OCI-LY3 (cell line): ENCODE results near the gene FTO.

Source experiments
- H2AFZ ChIP-seq: fragments of 200-600, 300-600 bp; shearing (Covaris generic); 2 replicates; pipeline ENCODE4 v1.6.0; 2014; ENCODE audit warnings: antibody characterized with exemption, low read depth, low read length
- H3K27ac ChIP-seq: fragments of 200-600, 300-600 bp; sonication (generic); 2 replicates; pipeline ENCODE4 v1.5.1; 2014; ENCODE audit warnings: mild to moderate bottlenecking, low read length, moderate library complexity, mixed read lengths
- H3K27me3 ChIP-seq: fragments of 200-600, 300-600 bp; sonication (generic); 2 replicates; pipeline ENCODE4 v1.6.1; 2014; ENCODE audit warnings: low read depth, low read length, mixed read lengths
- H3K36me3 ChIP-seq: fragments of 200-600, 300-600 bp; sonication (generic); replicated peaks from 2 replicates; pipeline ENCODE3; 2014; ENCODE audit warnings: low read depth, low read length, mixed read lengths
- H3K4me1 ChIP-seq: fragments of 300-600, 200-600 bp; sonication (generic); 2 replicates; pipeline ENCODE4 v1.6.1; 2014; ENCODE audit warnings: low read length, mixed read lengths
- H3K4me2 ChIP-seq: fragments of 200-600, 300-600 bp; sonication (generic); 2 replicates; pipeline ENCODE4 v1.6.1; 2014; ENCODE audit warnings: low read length, mixed read lengths
- H3K4me3 ChIP-seq: fragments of 300-600, 200-600 bp; sonication (generic); 2 replicates; pipeline ENCODE4 v1.5.1; 2014; ENCODE audit warnings: antibody characterized with exemption, mild to moderate bottlenecking, low read length, moderate library complexity
- H3K79me2 ChIP-seq: fragments of 300-600, 200-600 bp; shearing (Covaris generic); 2 replicates; pipeline ENCODE4 v1.6.1; 2014; ENCODE audit warnings: mild to moderate bottlenecking, low read length, mixed read lengths
- H3K9ac ChIP-seq: fragments of 300-600, 200-600 bp; shearing (Covaris generic); 2 replicates; pipeline ENCODE4 v1.6.0; 2014; ENCODE audit warnings: mild to moderate bottlenecking, low read length, moderate library complexity
- H3K9me3 ChIP-seq: fragments of 200-600, 300-600 bp; shearing (Covaris generic); 2 replicates; pipeline ENCODE4 v1.6.1; 2014; ENCODE audit warnings: low read length, mixed read lengths; ENCODE audit not compliant: insufficient read depth
- H4K20me1 ChIP-seq: fragments of 200-600, 300-600 bp; sonication (generic); 2 replicates; pipeline ENCODE4 v1.6.1; 2016; ENCODE audit warnings: low read length, mixed read lengths; ENCODE audit not compliant: insufficient read depth
- EZH2phosphoT487 ChIP-seq: fragments of 200-600 bp; shearing (Covaris generic); IDR thresholded peaks from 2 replicates; pipeline ENCODE4 v1.6.1; 2018; ENCODE audit warnings: antibody characterized with exemption, mixed run types, low read depth
- TF ChIP-seq, protein P1 (sequence below): fragments of 200-600, 300-600 bp; sonication (generic); IDR thresholded peaks from 2 replicates; pipeline ENCODE4 v1.5.1; 2014; ENCODE audit warnings: antibody characterized with exemption, low read length, low read depth

Gene FTO

GRCh38 chr16:53784291-53784690, 80.3 kb downstream of the FTO start:
- Histone ChIP-seq H3K9me3 (no peaks in the 10 kb centered on the region), H3K4me1 (no peaks in the 10 kb centered on the region), H3K9ac (no peak overlapping the region), H3K36me3 (no peaks in the 10 kb centered on the region), H2AFZ (no peak overlapping the region), H3K4me3 (no peak overlapping the region), H3K27me3 (no peaks in the 10 kb centered on the region), H4K20me1 (peaks cover 4% of the 10 kb centered on the region; the same call in 1 of the 2 replicates), H3K27ac (no peak overlapping the region), H3K79me2 (peaks cover 4% of the 10 kb centered on the region; the same call in 1 of the 2 replicates), H3K4me2 (no peak overlapping the region)
- TF ChIP-seq, protein P1, sequence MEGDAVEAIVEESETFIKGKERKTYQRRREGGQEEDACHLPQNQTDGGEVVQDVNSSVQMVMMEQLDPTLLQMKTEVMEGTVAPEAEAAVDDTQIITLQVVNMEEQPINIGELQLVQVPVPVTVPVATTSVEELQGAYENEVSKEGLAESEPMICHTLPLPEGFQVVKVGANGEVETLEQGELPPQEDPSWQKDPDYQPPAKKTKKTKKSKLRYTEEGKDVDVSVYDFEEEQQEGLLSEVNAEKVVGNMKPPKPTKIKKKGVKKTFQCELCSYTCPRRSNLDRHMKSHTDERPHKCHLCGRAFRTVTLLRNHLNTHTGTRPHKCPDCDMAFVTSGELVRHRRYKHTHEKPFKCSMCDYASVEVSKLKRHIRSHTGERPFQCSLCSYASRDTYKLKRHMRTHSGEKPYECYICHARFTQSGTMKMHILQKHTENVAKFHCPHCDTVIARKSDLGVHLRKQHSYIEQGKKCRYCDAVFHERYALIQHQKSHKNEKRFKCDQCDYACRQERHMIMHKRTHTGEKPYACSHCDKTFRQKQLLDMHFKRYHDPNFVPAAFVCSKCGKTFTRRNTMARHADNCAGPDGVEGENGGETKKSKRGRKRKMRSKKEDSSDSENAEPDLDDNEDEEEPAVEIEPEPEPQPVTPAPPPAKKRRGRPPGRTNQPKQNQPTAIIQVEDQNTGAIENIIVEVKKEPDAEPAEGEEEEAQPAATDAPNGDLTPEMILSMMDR, result no peak
- no peak for TF ChIP-seq EZH2phosphoT487

GRCh38 chr16:53785044-53785443, 81.1 kb downstream of the FTO start:
- no peaks in the 10 kb centered on the region for H3K4me1 ChIP-seq
- H3K4me3 ChIP-seq, result no peak overlapping the region
- peaks cover 4% of the 10 kb centered on the region; the same call in 1 of the 2 replicates for H4K20me1 ChIP-seq
- H3K36me3 ChIP-seq, result no peaks in the 10 kb centered on the region
- TF ChIP-seq, protein P1, result no peak
- no peak for TF ChIP-seq EZH2phosphoT487
- H2AFZ ChIP-seq, result no peak overlapping the region
- H3K27ac ChIP-seq, result no peak overlapping the region
- no peak overlapping the region for H3K4me2 ChIP-seq
- H3K27me3 ChIP-seq, result no peaks in the 10 kb centered on the region
- no peak overlapping the region for H3K9ac ChIP-seq
- H3K79me2 ChIP-seq, result peaks cover 4% of the 10 kb centered on the region; the same call in 1 of the 2 replicates
- H3K9me3 ChIP-seq, result no peaks in the 10 kb centered on the region

GRCh38 chr16:53785916-53786315, 82.0 kb downstream of the FTO start:
- H3K27ac ChIP-seq, result no peak overlapping the region
- H3K4me3 ChIP-seq, result no peak overlapping the region
- H3K79me2 ChIP-seq, result peaks cover 4% of the 10 kb centered on the region; the same call in 1 of the 2 replicates
- H3K9ac ChIP-seq, result no peak overlapping the region
- no peak overlapping the region for H3K4me2 ChIP-seq
- no peak overlapping the region for H2AFZ ChIP-seq
- no peaks in the 10 kb centered on the region for H3K27me3 ChIP-seq
- no peaks in the 10 kb centered on the region for H3K4me1 ChIP-seq
- no peaks in the 10 kb centered on the region for H3K9me3 ChIP-seq
- H3K36me3 ChIP-seq, result no peaks in the 10 kb centered on the region
- TF ChIP-seq EZH2phosphoT487, result no peak
- TF ChIP-seq, protein P1, result no peak
- H4K20me1 ChIP-seq, result peaks cover 4% of the 10 kb centered on the region; the same call in 1 of the 2 replicates

DNA sequence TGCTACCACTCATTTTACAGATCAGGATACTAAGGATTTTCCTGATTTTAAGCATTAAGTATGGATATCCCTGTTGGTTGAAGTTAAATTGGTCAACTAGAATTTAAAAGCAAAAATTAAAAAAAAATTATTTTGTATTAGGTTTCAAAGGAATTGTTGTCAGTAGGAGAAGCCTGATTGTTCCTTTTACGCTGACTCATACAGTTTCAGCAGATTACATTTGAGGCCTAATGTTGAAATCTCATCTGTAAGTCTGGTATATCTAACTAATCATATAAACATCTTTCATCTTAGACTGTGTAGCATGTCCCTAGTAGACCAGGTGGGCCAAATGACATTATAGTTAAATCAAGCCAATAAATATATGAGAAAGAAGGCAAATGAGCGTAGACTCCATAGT, 83.5 kb downstream of the FTO start:
- Histone ChIP-seq H2AFZ (no peak overlapping the region), H3K4me3 (no peak overlapping the region), H3K9me3 (no peaks in the 10 kb centered on the region), H3K4me1 (no peaks in the 10 kb centered on the region), H3K36me3 (no peaks in the 10 kb centered on the region), H4K20me1 (peaks cover 4% of the 10 kb centered on the region; the same call in 1 of the 2 replicates), H3K79me2 (0 out of 2 replicates have a peak, but pooled peaks cover 4% of the 10 kb centered on the region), H3K27ac (no peak overlapping the region), H3K27me3 (no peaks in the 10 kb centered on the region), H3K4me2 (no peak overlapping the region), H3K9ac (no peak overlapping the region)
- TF ChIP-seq EZH2phosphoT487, result no peak
- TF ChIP-seq, protein P1, result no peak
